ENCODE results near the gene HSPB6.

Gene HSPB6

DNA sequence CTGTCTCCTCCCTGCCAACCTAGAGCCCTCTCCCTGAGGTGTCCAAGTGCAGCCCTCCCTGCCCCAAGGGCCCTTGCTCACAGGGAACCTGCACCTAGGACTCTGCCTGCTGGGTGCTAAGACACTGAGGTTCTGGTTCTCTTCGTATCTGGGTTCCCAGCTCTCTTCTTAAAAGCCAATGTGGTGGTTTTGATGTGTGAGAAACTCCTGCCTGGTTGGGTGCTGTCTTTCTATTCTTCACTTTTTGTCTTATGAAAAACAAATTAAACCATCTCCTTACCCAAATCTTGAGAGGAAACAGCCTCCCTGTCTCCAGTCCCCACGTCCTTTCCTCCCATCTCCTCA is 43.4 kb downstream of the HSPB6 start:
- Histone ChIP-seq H3K9ac (ENCODE audit: insufficient read length, low read depth) (no peak overlapping the region), H3K9me3 (ENCODE audit: insufficient read depth, low read length) (no peaks in the 10 kb centered on the region), H3K27me3 (ENCODE audit: insufficient read depth, insufficient read length) (no peaks in the 10 kb centered on the region), H3K4me1 (ENCODE audit: insufficient read depth, insufficient read length) (peaks cover 15% of the 10 kb centered on the region), H3K36me3 (ENCODE audit: insufficient read depth, insufficient read length, low read length) (no peaks in the 10 kb centered on the region), H3K4me3 (ENCODE audit: insufficient read length, low read depth) (no peak overlapping the region)
- DNase-seq (ENCODE audit: low read depth, low spot score) = no peak
- no peak for TF ChIP-seq SUZ12 (IDR thresholded peaks at IDR 0.05; ENCODE audit: extremely low read depth, insufficient read depth, insufficient read length)
- TF ChIP-seq ZNF274 (IDR thresholded peaks at IDR 0.05; ENCODE audit: low read depth, low read length) = no peak
- TF ChIP-seq YY1 (IDR thresholded peaks at IDR 0.05; ENCODE audit: insufficient read depth, insufficient read length) = no peak

DNA sequence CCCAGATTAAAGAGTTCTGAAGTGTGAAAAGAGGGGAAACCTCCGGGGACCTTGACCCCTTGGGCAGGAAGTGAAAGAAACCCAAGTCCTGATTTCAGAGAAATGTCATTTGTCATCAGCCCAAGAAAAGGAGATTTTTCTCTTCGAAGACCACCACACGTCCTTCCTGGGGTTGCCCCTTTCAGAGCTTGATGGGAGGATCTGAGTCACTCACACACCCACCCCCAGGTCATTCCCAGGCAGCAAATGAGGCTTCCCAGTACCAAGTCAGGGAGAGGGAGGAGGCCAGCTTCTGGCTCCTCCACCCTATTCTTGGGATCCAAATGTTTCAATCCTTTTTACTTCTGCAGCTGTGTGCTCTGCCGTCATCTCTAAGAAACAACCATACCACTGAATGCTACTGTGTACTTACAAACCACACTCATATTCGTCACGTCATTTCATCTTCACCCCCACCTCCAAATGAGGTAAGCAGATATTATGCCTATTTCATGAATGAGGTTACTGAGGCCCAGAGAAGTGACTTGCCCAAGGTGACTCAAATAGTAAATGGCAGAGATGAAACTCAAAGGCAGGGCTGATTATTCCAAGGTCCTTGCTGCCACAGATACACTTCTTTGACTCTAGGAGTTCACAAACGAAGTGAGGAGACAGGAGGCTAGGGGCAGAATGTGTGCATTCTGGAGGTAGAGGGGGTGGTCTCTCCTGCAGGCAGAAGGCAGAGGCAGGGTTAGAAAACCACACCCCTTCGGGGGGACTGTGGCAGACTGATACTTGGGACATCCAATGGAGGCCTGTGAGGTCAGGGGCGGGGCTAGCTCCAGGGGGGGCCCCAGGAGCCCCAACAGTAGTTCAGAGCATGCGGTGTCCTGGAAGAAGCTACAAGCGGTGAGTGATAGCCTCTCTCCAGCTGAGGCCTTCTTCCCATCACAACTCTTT is 44.0 kb downstream of the HSPB6 start:
- TF ChIP-seq SUZ12 (IDR thresholded peaks at IDR 0.05; ENCODE audit: extremely low read depth, insufficient read depth, insufficient read length) (no peak), ZNF274 (IDR thresholded peaks at IDR 0.05; ENCODE audit: low read depth, low read length) (no peak), YY1 (IDR thresholded peaks at IDR 0.05; ENCODE audit: insufficient read depth, insufficient read length) (no peak)
- Histone ChIP-seq H3K9ac (ENCODE audit: insufficient read length, low read depth) (no peak overlapping the region), H3K27me3 (ENCODE audit: insufficient read depth, insufficient read length) (no peaks in the 10 kb centered on the region), H3K36me3 (ENCODE audit: insufficient read depth, insufficient read length, low read length) (no peaks in the 10 kb centered on the region), H3K9me3 (ENCODE audit: insufficient read depth, low read length) (no peaks in the 10 kb centered on the region), H3K4me3 (ENCODE audit: insufficient read length, low read depth) (no peak overlapping the region), H3K4me1 (ENCODE audit: insufficient read depth, insufficient read length) (peaks cover 15% of the 10 kb centered on the region)
- DNase-seq (ENCODE audit: low read depth, low spot score) = no peak

DNA sequence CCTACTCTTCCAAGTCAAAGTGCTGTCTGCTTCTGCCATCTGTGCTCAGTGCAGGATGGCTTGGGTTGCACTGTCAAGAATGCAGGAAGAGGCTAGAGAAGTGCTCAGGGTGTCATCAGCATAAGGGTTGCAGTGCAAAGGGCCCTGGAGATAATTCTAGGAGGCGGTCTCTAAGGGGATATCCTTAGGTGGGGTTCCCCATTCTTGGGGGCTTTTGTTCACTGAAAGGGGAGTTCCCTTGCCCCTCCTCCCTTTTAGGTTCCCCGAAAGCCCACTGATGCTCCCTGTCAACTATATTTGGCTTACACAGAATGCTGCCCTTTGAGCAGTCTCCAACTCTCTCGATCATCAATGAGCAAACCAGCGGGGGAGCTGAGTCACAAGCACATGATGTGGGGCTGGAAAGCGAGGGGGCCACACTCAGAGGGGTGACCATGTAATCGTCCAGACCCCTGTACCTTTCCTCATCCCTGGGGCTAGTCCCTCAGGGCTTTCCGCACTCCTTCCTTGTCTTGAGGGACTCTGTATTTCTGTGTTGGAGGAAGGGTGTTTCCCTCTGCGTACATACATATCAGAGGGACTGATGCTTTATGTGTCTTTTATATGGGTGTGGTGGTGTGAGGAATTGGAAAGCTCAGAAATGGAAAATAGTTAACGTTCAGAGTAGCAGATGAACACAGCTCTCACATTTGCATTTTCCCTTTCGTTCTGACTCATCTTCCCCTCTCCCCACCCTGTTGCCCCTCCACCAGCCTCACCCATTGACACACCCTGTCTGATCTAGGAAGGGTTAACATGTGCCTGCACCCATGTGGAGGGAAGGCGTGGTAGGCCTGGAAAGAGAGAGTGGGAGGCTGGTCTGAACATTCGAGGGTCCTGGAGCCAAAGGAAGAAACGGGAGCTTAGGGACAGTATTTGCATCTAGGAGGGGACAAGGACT is 45.8 kb downstream of the HSPB6 start:
- Histone ChIP-seq H3K4me1 (ENCODE audit: insufficient read depth, insufficient read length) (peaks cover 15% of the 10 kb centered on the region), H3K4me3 (ENCODE audit: insufficient read length, low read depth) (no peak overlapping the region), H3K9me3 (ENCODE audit: insufficient read depth, low read length) (no peaks in the 10 kb centered on the region), H3K36me3 (ENCODE audit: insufficient read depth, insufficient read length, low read length) (no peaks in the 10 kb centered on the region), H3K9ac (ENCODE audit: insufficient read length, low read depth) (no peak overlapping the region), H3K27me3 (ENCODE audit: insufficient read depth, insufficient read length) (no peaks in the 10 kb centered on the region)
- TF ChIP-seq YY1 (IDR thresholded peaks at IDR 0.05; ENCODE audit: insufficient read depth, insufficient read length) (no peak), SUZ12 (IDR thresholded peaks at IDR 0.05; ENCODE audit: extremely low read depth, insufficient read depth, insufficient read length) (no peak), ZNF274 (IDR thresholded peaks at IDR 0.05; ENCODE audit: low read depth, low read length) (no peak)
- no peak for DNase-seq (ENCODE audit: low read depth, low spot score)

DNA sequence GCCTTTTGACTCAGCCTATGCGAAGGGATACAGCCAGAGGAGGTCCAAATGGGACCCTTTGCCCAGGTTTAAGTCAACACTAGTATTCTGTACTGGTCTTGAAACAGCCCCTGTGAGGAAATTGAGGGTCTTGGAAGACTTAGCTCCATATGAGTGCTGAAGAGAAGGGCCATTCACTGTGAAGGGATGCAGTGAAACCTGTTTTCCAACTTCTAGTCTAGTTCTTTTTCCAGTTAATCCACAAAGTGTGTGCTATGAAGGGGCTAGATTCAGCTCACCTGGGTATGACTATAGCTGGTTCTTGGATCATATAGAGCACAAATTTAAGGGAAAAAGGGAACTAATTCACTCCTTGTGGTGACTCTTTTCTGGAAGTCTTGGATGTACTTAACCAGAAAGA is 48.4 kb downstream of the HSPB6 start:
- TF ChIP-seq ZNF274 (IDR thresholded peaks at IDR 0.05; ENCODE audit: low read depth, low read length) (no peak), SUZ12 (IDR thresholded peaks at IDR 0.05; ENCODE audit: extremely low read depth, insufficient read depth, insufficient read length) (no peak), YY1 (IDR thresholded peaks at IDR 0.05; ENCODE audit: insufficient read depth, insufficient read length) (no peak)

More for the DNA sequence above, 48.4 kb downstream of the HSPB6 start:
- Histone ChIP-seq H3K36me3 (ENCODE audit: insufficient read depth, insufficient read length, low read length) (no peaks in the 10 kb centered on the region), H3K9ac (ENCODE audit: insufficient read length, low read depth) (no peak overlapping the region), H3K9me3 (ENCODE audit: insufficient read depth, low read length) (no peaks in the 10 kb centered on the region; the same call in 1 of the 2 replicates), H3K4me3 (ENCODE audit: insufficient read length, low read depth) (no peak overlapping the region), H3K4me1 (ENCODE audit: insufficient read depth, insufficient read length) (peaks cover 4% of the 10 kb centered on the region), H3K27me3 (ENCODE audit: insufficient read depth, insufficient read length) (no peaks in the 10 kb centered on the region)
- no peak for DNase-seq (ENCODE audit: low read depth, low spot score)
